ENCODE data around the gene ALPL.

Gene ALPL

DNA sequence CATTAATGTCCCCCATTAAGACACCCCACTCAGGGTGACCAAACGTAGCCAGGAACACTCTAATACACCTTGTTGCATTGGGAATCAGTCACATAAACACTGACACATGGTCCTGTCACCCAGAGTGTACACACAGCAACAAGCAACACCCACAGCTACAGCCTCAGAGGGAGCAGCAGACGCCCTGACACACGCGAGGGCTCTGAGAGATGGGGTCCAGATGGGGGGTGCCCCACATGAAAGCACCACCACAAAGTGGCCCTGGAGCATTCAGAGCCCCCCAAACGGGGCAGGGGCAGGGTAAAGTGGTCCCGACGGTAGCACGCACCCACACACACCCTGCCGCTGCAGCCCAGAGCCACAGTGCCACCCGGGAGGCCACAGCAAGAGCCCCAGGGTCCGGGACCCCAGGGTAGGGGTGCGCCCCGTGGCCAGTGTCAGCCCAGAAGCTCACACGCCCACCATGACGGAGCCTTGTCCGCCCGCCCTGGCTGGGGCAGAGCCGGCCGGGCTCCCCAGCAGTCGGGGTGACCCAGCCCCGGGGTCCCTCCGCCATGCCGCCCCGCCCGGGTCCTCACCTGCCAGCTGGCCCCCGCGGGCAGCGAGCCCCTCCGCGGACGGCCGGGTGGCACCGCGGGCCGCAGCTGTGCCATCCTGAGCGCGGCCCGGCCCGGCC, 112.7 kb downstream of the ALPL start:
- no peak for DNase-seq

GRCh38 chr1:21622466-21623315, 113.5 kb downstream of the ALPL start:
- no peak for DNase-seq

DNA sequence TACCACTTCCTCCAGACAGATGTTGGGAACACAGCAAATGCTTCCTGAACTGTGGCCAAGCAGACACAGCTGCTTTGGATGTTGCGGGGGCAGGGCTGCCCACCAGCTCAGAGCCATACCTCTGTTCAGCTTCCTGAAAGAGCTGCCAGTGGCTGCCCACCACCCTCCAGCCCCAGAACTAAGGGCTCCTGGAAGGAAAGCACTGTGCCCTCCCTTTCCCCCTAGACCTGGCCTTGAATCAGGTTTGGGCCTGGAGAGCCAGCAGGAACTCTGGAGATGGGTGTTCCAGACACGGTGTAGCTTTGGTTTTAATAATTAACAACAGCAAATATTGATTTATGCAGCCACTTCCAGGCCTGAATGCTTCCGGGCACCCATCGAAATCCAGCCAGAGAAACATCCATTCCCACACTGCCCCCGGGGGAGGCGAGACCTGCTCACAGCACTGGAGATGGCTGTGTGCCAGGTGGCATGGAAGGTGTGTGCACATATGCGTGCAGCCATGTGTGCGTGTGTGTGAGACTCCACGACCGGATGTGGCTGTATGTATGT, 114.3 kb downstream of the ALPL start:
- no peak for DNase-seq

GRCh38 chr1:21624571-21625389, 115.6 kb downstream of the ALPL start:
- no peak for DNase-seq

DNA sequence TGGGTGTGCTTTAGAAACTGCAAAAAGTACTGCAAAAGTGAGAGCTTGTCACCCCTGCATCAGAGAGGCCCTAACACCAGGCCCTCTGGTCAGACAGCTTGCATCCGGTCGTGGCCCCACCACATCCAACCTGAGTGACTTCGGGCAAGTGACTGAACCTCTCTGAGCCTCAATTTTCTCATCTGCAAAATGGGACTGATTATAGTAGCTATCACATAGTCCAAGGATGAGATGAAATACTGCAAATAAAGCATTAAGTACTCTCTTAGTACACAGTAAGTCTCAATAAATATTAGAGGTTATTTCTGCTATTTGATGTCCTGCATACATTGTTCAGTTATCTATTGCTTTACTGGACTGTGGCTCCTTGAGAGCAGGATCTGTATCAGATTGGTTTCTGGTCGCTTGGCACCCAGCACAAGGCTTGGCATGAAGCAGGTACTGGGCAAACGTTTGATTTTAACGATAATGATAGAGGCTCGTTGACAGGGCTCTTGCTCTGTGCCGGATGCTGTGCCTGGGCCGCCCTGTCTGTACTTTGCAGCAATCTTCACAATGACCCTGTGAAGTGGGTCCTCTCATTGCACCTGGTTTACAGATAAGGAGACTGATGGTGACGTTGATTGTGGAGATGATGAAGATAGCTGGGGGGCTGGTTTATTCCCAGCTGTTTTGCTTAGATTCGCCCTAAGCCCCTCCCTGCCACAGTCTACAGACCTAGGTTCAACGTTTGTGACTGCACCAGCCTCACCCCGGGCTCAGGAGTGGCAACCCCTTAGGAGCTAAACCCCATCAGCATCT, 116.4 kb downstream of the ALPL start:
- no peak for DNase-seq

- no peak for DNase-seq
These were observed 117.7 kb downstream of the ALPL start for GRCh38 chr1:21626921-21627339.
